ENCODE measurements around the gene CDC73. TPM values are rescaled to one million over a fixed set of nuclear protein-coding genes. Genes with fewer than 3 reads are reported as not detected.

Gene CDC73
- total and polyA plus RNA-seq, 2 of the 13 experiments (the other 11 are each of a cell fraction or from before 2014, with no cell fraction given): 20.2 to 26.3 TPM

GRCh38 chr1:193121616-193122593, at the start of gene CDC73 (continued):
- peak; percentile 93 for TF ChIP-seq ZNF34 (CRISPR knock-in tag; IDR thresholded peaks at IDR 0.05; ENCODE audit: borderline replicate concordance)
- TF ChIP-seq ZNF343 (CRISPR knock-in tag; IDR thresholded peaks at IDR 0.05): peak; percentile 94
- TF ChIP-seq, protein P1, sequence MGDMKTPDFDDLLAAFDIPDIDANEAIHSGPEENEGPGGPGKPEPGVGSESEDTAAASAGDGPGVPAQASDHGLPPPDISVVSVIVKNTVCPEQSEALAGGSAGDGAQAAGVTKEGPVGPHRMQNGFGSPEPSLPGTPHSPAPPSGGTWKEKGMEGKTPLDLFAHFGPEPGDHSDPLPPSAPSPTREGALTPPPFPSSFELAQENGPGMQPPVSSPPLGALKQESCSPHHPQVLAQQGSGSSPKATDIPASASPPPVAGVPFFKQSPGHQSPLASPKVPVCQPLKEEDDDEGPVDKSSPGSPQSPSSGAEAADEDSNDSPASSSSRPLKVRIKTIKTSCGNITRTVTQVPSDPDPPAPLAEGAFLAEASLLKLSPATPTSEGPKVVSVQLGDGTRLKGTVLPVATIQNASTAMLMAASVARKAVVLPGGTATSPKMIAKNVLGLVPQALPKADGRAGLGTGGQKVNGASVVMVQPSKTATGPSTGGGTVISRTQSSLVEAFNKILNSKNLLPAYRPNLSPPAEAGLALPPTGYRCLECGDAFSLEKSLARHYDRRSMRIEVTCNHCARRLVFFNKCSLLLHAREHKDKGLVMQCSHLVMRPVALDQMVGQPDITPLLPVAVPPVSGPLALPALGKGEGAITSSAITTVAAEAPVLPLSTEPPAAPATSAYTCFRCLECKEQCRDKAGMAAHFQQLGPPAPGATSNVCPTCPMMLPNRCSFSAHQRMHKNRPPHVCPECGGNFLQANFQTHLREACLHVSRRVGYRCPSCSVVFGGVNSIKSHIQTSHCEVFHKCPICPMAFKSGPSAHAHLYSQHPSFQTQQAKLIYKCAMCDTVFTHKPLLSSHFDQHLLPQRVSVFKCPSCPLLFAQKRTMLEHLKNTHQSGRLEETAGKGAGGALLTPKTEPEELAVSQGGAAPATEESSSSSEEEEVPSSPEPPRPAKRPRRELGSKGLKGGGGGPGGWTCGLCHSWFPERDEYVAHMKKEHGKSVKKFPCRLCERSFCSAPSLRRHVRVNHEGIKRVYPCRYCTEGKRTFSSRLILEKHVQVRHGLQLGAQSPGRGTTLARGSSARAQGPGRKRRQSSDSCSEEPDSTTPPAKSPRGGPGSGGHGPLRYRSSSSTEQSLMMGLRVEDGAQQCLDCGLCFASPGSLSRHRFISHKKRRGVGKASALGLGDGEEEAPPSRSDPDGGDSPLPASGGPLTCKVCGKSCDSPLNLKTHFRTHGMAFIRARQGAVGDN (CRISPR knock-in tag; IDR thresholded peaks at IDR 0.05): peak; percentile 99
- TF ChIP-seq JUND (CRISPR knock-in tag; IDR thresholded peaks at IDR 0.05): no peak
- peak; percentile 90; the same call in 1 of the 2 replicates for TF ChIP-seq ZC3H13 (CRISPR knock-in tag; IDR thresholded peaks at IDR 0.05)
- TF ChIP-seq ZNF282 (IDR thresholded peaks at IDR 0.05; ENCODE audit: partially characterized antibody): no peak
- TF ChIP-seq ZNF407 (CRISPR knock-in tag; IDR thresholded peaks at IDR 0.05; ENCODE audit: not compliant biosample characterization): no peak
- peak; percentile 85 for TF ChIP-seq ZMYM2 (CRISPR knock-in tag; IDR thresholded peaks at IDR 0.05)
- no peak for TF ChIP-seq PAF1 (CRISPR knock-in tag; IDR thresholded peaks at IDR 0.05)
- TF ChIP-seq, protein P2, sequence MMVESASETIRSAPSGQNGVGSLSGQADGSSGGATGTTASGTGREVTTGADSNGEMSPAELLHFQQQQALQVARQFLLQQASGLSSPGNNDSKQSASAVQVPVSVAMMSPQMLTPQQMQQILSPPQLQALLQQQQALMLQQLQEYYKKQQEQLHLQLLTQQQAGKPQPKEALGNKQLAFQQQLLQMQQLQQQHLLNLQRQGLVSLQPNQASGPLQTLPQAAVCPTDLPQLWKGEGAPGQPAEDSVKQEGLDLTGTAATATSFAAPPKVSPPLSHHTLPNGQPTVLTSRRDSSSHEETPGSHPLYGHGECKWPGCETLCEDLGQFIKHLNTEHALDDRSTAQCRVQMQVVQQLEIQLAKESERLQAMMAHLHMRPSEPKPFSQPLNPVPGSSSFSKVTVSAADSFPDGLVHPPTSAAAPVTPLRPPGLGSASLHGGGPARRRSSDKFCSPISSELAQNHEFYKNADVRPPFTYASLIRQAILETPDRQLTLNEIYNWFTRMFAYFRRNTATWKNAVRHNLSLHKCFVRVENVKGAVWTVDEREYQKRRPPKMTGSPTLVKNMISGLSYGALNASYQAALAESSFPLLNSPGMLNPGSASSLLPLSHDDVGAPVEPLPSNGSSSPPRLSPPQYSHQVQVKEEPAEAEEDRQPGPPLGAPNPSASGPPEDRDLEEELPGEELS (CRISPR knock-in tag; IDR thresholded peaks at IDR 0.05): peak; percentile 74
- 0 out of 2 replicates have a peak, but pooled peaks have one; percentile 37 for TF ChIP-seq KLF15 (CRISPR knock-in tag; IDR thresholded peaks at IDR 0.05; ENCODE audit: borderline replicate concordance)
- TF ChIP-seq, protein P3, sequence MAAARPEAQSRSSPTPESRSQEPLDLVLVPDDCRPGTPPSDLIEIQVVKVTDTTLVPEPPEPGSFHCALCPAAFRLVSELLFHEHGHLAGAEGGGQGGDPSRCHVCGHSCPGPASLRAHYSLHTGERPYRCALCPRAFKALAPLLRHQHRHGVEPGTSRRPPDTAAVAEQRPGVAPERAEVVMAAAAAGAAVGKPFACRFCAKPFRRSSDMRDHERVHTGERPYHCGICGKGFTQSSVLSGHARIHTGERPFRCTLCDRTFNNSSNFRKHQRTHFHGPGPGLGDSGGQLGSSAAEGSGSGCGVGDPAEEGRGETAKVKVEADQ (CRISPR knock-in tag; IDR thresholded peaks at IDR 0.05; ENCODE audit: borderline replicate concordance): peak; percentile 58; the same call in 1 of the 2 replicates

Data from HepG2 (cell line).